M059J (cell line): ENCODE data around the gene PRDM8. TPM values are rescaled to one million over a fixed set of nuclear protein-coding genes. Genes with fewer than 3 reads are reported as not detected.
A peak's percentile ranks its signal among the peaks of the same experiment; 100 is the strongest.

Experiments
- DNase-seq: peaks from one replicate; pipeline ENCODE4 v3.0.0-alpha.2; 2012; ENCODE audit warnings: low read depth
- total RNA-seq: library from RNA; depleted of rRNA; stranded (reverse); fragments of >200 nt; shearing (Covaris generic); gene quantifications from 2 replicates; pipeline ENCODE4 v1.2.3, GENCODE V29; 2014

PRDM8 gene
- total RNA-seq, 1 experiment from 2014 or later = 5.5 TPM

GRCh38 chr4:80199947-80200346 is 2.6 kb downstream of the PRDM8 start:
- DNase-seq = no peak

DNA sequence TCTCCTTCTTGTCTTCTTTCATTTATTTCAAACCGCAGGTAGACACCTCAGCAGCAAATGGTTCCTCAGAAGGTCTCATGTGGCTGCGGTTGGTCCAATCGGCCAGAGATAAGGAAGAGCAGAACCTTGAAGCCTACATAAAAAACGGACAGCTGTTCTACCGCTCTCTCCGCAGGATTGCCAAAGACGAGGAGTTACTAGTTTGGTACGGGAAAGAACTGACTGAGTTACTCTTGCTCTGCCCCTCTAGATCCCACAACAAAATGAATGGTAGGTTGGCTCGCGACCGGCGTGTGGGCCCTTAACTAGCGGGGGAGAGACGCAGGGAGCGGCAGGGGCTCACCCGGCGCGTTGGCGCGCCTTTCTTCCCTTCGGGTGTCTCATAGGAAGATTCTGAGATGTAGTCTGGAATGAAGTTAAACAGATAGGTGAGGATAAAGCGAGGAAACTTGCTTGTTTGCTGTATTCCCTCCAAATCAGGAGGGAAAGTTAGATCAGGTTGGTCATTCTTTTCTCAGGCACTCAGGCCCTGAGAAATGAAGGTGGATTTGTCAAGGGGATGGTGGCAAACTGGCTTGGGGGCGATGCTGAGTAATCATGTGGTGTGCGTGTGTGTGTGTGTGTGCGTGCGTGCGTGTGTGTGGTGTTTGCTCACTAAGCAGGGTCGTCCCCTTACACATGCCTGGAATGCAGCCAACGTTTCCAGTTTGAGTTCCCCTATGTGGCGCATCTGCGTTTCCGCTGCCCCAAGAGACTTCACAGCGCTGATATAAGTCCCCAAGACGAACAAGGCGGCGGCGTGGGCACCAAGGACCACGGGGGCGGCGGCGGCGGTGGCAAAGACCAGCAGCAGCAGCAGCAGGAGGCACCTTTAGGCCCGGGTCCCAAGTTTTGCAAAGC is 4.2 kb downstream of the PRDM8 start:
- no peak for DNase-seq

DNA sequence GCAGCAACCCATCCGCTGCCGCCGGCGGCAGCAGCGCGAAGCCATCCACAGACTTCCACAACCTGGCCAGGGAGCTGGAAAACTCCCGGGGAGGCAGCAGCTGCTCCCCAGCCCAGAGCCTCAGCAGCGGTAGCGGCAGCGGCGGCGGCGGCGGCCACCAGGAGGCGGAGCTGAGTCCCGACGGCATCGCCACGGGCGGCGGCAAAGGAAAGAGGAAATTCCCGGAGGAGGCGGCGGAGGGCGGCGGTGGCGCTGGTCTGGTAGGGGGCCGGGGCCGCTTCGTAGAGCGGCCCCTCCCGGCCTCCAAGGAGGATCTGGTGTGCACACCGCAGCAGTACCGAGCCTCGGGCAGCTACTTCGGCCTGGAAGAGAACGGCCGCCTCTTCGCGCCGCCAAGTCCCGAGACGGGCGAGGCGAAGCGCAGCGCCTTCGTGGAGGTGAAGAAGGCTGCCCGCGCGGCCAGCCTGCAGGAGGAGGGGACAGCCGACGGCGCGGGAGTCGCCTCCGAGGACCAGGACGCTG is 4.9 kb downstream of the PRDM8 start:
- DNase-seq = no peak

DNA sequence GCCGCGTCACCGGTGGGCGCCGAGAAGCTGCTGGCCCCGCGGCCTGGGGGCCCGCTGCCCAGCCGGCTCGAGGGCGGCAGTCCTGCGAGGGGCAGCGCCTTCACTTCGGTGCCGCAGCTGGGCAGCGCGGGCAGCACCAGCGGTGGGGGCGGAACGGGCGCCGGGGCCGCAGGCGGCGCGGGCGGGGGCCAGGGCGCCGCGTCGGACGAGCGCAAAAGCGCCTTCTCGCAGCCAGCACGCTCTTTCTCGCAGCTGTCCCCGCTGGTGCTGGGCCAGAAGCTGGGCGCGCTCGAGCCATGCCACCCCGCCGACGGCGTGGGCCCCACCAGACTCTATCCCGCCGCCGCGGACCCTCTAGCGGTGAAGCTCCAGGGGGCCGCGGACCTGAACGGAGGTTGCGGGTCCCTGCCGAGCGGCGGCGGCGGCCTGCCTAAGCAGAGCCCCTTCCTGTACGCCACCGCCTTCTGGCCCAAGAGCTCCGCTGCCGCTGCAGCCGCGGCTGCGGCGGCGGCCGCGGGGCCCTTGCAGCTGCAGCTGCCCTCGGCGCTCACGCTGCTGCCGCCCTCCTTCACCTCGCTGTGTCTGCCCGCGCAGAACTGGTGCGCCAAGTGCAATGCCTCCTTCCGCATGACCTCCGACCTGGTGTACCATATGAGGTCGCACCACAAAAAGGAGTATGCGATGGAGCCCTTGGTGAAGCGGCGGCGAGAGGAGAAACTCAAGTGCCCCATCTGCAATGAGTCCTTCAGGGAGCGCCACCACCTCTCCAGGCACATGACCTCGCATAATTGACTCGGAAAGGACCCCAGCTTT is 5.6 kb downstream of the PRDM8 start:
- DNase-seq = no peak

DNA sequence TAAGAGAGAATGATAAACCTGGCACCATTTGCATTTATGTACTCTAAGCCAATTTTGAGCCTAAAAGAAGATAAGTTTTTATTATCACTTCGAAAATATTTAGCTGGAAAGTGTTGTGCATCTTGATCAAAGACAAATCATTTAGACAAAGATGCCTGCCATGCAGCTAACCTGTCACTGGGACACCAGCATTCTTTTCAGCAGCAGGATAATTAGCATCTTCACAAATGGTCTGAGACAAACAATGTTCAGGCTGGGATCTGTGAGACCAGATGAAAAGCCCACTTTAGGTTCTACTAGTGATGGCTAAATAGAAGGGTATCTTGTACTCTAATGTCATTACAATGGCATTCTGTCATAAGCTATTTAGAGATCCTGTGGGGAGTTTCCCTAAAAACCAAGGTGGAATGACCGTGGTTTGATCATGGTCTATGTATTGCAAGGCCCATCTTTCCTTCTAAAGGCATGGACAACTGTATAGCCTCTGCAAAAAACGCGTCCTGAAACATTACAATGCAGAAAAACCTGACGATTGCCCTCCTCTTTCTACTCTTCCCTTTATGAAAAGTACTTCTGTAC is 7.2 kb downstream of the PRDM8 start:
- DNase-seq = no peak

DNA sequence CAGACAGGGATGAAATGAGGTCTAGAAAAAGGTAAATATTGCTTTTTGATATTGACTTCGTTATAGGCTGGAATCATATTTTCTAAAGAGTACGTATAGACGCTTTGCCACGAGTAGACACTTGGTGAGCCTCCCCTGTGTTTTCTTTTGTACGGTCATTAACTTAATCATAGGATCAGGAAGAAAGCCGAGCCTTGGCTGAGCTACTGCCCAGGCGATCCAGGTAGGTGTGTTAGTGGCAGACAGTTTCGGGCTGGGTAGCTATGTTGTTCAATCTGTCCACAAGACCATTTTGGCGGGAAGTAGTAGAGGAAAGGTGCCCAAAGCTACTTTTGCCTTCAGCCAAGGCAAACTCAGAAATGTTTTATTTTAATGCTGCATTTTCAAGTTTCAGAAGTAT is 8.8 kb downstream of the PRDM8 start:
- DNase-seq = no peak

DNA sequence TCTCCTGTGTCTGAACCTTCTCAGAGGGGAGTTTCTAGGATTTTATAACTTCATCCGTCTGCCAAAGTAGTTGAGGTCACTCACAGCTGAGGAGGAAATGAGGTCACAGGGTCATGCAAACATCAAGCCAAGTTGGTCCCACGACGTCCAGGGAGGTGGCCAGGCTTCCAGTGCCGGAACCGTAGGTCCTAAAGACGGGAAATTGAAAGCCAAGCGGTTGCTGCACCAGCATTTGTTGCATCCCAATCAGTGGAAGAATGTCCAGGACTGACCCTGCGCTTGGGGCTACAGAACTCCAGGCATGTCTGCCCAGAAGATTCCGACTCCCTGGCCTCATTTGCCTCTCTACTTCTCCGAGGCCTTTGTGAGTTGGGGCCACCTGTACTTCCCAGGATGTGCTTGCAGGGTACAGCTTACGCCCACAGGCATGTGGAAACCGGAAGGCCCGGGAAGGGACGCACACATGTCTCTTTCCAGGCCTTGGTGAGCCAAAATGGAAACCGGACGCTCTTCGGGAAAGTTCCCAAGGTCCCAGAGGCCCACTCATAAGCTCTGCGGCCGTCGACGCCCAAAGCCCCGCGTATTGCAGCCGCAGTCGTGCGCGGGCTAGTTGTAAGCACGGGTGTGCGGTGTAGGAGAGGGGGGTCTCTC is 9.3 kb downstream of the PRDM8 start:
- no peak for DNase-seq

DNA sequence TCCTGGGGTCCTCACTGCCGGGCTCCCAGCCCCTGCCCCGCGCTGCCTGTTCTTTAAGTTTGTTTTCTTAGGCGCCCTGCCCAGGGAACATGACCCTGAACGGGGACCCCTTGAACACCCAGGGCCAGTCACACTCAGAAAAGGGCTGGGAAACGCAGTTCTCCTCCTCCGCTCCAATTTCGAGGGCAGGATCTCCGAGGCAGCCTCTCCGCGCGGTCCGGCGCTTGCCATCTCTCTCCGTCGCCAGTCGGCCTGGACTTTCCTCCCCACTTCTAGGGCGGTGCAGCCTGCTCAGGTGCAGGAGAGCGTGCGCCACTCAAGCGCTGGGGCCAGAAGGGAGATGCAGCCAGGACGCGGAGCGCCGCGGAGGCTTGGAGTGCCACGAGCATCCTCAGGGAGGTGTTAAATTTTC is 9.9 kb downstream of the PRDM8 start:
- no peak for DNase-seq

DNA sequence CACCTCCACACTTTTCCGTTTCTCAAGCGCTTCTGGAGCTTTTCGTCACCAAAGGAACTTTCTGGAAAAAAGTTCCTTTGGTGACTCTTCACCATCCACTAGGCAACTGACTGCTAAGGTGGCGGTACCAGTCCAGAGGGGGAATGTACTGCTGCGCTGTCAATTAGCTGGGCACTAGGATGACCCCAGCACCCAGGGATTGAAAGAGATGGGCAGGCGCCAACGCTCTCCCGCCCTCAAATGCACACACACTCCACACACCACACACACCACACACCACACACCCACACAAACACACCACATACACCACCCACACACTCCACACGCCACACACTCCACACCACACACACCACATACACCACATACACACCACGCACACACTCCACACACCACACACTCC is 10.4 kb downstream of the PRDM8 start:
- DNase-seq = no peak

DNA sequence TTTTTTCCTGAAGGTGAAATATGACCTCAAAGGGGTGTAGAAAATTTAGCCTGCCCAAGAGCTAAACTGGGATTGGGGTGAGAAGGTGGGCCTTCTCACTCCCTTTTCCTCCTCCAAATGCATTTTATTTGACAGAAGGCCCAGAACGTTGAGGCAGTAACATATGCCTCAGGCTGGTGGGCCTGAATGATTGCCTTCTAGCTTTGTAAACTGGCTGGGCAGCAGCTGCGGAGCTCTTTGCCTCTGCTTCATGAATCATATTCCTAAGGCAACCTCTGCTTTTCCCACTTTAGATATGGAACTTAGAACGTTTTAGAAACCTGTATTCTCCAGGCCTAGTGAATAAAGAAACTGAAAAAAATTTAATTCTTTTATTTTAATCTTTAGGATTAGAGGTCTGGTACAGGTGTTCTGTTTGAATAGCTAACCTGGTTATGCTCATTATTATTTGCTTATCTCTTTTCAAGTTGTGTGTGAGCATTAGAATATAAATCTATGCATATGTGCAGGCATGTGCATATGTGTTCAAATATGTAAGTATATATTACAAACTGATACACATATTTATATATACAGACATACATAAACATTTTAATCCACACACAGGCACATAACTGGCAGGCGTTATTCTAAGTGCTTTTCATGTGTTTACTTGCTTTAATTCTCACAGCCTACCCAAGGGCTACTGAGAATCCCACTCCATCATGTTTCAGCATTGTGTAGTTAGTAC is 11.5 kb downstream of the PRDM8 start:
- DNase-seq = no peak

GRCh38 chr4:80209340-80209701 is 12.0 kb downstream of the PRDM8 start:
- no peak for DNase-seq

DNA sequence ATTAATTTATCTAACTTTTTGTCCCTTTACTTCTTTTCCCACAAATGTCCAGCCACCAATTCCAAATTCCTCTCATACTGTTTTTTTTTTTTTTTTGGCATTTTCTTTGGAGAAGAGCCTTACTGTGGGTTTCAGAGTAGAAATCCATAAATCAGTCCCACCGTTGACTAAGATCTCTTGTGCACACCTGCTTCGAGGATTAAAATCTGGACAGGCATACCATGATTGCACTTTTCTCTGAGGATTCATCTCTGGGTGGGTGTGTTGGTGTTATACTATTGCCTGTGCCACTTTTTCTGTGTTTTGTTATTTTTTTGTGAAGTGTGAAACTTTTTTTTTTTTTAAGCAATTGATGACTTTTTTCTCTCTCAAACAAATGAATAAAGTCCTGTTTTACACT is 13.2 kb downstream of the PRDM8 start:
- no peak for DNase-seq

DNA sequence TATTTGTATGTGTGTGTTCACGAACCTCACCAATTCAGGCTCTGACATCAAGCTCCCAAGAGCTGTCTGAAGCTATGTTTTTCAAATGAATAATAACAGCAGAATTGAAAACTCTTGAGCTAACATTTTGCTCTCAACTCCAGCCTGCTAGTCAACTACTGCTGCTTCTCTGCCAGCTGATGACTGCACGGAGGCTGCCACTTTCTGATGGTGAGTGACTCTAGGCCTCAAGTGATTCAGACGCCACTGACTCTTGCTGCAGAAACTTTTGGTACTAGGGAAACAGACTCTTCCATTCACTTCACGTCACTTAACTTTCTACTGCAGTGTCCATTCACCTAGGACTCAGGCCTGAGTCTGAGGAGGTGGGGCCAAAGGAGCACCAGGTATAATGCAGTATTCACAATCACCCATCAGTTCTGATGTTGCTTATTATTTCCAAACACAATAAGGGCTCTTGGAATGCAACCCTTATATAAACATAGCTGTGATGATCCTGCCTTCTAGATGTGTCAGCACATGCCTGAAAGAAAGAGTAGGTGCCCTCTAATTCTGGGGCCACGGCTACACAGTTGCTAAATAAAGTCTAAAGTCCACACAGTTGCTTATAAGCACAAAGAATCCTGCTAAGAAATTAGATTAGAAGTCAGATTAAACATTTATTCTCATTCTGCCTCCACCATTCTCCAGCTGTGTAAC is 16.0 kb downstream of the PRDM8 start:
- peak; percentile 61 for DNase-seq

GRCh38 chr4:80215449-80216052 is 18.2 kb downstream of the PRDM8 start:
- DNase-seq = peak; percentile 42

GRCh38 chr4:80216100-80216761 is 18.9 kb downstream of the PRDM8 start:
- DNase-seq = no peak

GRCh38 chr4:80219301-80220025 is 22.2 kb downstream of the PRDM8 start:
- peak; percentile 28 for DNase-seq

- no peak for DNase-seq
Measured at GRCh38 chr4:80220711-80221110, 23.4 kb downstream of the PRDM8 start.

- peak; percentile 38 for DNase-seq
Measured at GRCh38 chr4:80221161-80221560, 23.9 kb downstream of the PRDM8 start.

- DNase-seq = no peak
Measured at GRCh38 chr4:80225595-80225994, 28.3 kb downstream of the PRDM8 start.
